ENCODE measurements around the gene STX5. TPM values are rescaled to one million over a fixed set of nuclear protein-coding genes. Genes with fewer than 3 reads are reported as not detected.

STX5 gene
- total RNA-seq, 1 donor = 42.8 TPM

Small RNA genes within 50 kb of the gene (small RNA-seq; reads per million reads assigned to genes)
- 0.25 reads per million for gene MIR6514
- gene RF00099 = not detected
- not detected for gene RNU6-118P
- gene SNORD22 = not detected
- not detected for gene SNORD26
- gene SNORD27 = not detected
- gene SNORD28 = not detected
- 40.9 reads per million, percentile 96 among the genes with 10 or more reads in this experiment for gene SNORD30

Other genes with a start within 250 kb of the STX5 start
- gene TUT1, start 240.5 kb downstream of the STX5 start, total RNA-seq (ENCODE audit: low replicate concordance) = 4.5 and 9.4 TPM in 2 replicates
- gene MTA2, start 230.2 kb downstream of the STX5 start, total RNA-seq (ENCODE audit: low replicate concordance) = 46.2 and 110 TPM in 2 replicates
- gene EML3, start 219.3 kb downstream of the STX5 start, total RNA-seq (ENCODE audit: low replicate concordance) = 22.3 and 61.7 TPM in 2 replicates
- gene ROM1, start 218.8 kb downstream of the STX5 start, total RNA-seq (ENCODE audit: low replicate concordance) = 4.6 and 26.4 TPM in 2 replicates
- gene B3GAT3, start 210.1 kb downstream of the STX5 start, total RNA-seq (ENCODE audit: low replicate concordance) = 14.1 and 18.7 TPM in 2 replicates
- 203 and 208 TPM in 2 replicates for gene GANAB, start 185.4 kb downstream of the STX5 start, total RNA-seq (ENCODE audit: low replicate concordance)
- gene INTS5, start 178.7 kb downstream of the STX5 start, total RNA-seq (ENCODE audit: low replicate concordance) = 20.9 and 21.8 TPM in 2 replicates
- gene C11orf98, start 166.8 kb downstream of the STX5 start, total RNA-seq (ENCODE audit: low replicate concordance) = 14.2 and 48.2 TPM in 2 replicates
- gene CSKMT, start 166.7 kb downstream of the STX5 start, total RNA-seq (ENCODE audit: low replicate concordance) = 9.8 and 10.8 TPM in 2 replicates
- gene UQCC3, start 160.4 kb downstream of the STX5 start, total RNA-seq (ENCODE audit: low replicate concordance) = 6.8 and 31.3 TPM in 2 replicates
- gene LBHD1, start 159.8 kb downstream of the STX5 start, total RNA-seq (ENCODE audit: low replicate concordance) = 4.2 and 4.5 TPM in 2 replicates
- gene UBXN1, start 153.0 kb downstream of the STX5 start, total RNA-seq (ENCODE audit: low replicate concordance) = 70.7 and 840 TPM in 2 replicates
- gene LRRN4CL, start 142.5 kb downstream of the STX5 start, total RNA-seq (ENCODE audit: low replicate concordance) = 39.0 and 62.0 TPM in 2 replicates
- gene BSCL2, start 124.6 kb downstream of the STX5 start, total RNA-seq (ENCODE audit: low replicate concordance) = 34.4 and 43.5 TPM in 2 replicates
- not detected in 2 replicates for gene GNG3, start 124.4 kb downstream of the STX5 start, total RNA-seq (ENCODE audit: low replicate concordance)
- gene HNRNPUL2, start 104.6 kb downstream of the STX5 start, total RNA-seq (ENCODE audit: low replicate concordance) = 10.4 and 16.7 TPM in 2 replicates
- 20.3 and 40.1 TPM in 2 replicates for gene TTC9C, start 103.6 kb downstream of the STX5 start, total RNA-seq (ENCODE audit: low replicate concordance)
- gene ZBTB3, start 77.9 kb downstream of the STX5 start, total RNA-seq (ENCODE audit: low replicate concordance) = 4.2 and 13.4 TPM in 2 replicates
- gene POLR2G, start 70.5 kb downstream of the STX5 start, total RNA-seq (ENCODE audit: low replicate concordance) = 17.0 and 76.5 TPM in 2 replicates
- gene TAF6L, start 60.7 kb downstream of the STX5 start, total RNA-seq (ENCODE audit: low replicate concordance) = 15.6 and 42.9 TPM in 2 replicates
- gene TMEM179B, start 44.6 kb downstream of the STX5 start, total RNA-seq (ENCODE audit: low replicate concordance) = 39.4 and 54.7 TPM in 2 replicates
- 4.5 and 14.7 TPM in 2 replicates for gene TMEM223, start 40.0 kb downstream of the STX5 start, total RNA-seq (ENCODE audit: low replicate concordance)
- 27.8 and 77.6 TPM in 2 replicates for gene NXF1, start 26.6 kb downstream of the STX5 start, total RNA-seq (ENCODE audit: low replicate concordance)
- gene TEX54, start 790 bp upstream of the STX5 start, total RNA-seq (ENCODE audit: low replicate concordance) = 0.54 TPM in 1 of 2 replicates, not detected in the other
- 29.5 and 29.8 TPM in 2 replicates for gene WDR74, start 7.5 kb upstream of the STX5 start, total RNA-seq (ENCODE audit: low replicate concordance)
- gene SLC3A2, start 48.8 kb upstream of the STX5 start, total RNA-seq (ENCODE audit: low replicate concordance) = 174 and 179 TPM in 2 replicates
- not detected in 2 replicates for gene CHRM1, start 89.3 kb upstream of the STX5 start, total RNA-seq (ENCODE audit: low replicate concordance)
- gene SLC22A6, start 152.9 kb upstream of the STX5 start, total RNA-seq (ENCODE audit: low replicate concordance) = not detected in 2 replicates
- gene SLC22A8, start 183.8 kb upstream of the STX5 start, total RNA-seq (ENCODE audit: low replicate concordance) = not detected in 2 replicates